ENCODE data around the gene DPP3. TPM values are rescaled to one million over a fixed set of nuclear protein-coding genes. Genes with fewer than 3 reads are reported as not detected.
"Not testable (repeated sequence)": the region's sequence is repeated elsewhere in the genome, so short reads cannot be mapped to it uniquely, and the experiment has no call there.

DPP3 gene
- total RNA-seq, 2 experiments from 2014 or later: 73.3 to 79.1 TPM

GRCh38 chr11:66540598-66540997 lies 60.4 kb downstream of the DPP3 start:
- H3K27me3 Mint-ChIP-seq (ENCODE audit: low read depth); CTCF ChIA-PET; ATAC-seq; H3K27ac Mint-ChIP-seq; H3K9me3 Mint-ChIP-seq (ENCODE audit: insufficient read depth); H3K4me3 Mint-ChIP-seq; POLR2A ChIA-PET; DNase-seq: not testable (repeated sequence)
- Mint-ChIP-seq H3K36me3 (ENCODE audit: low read depth) (peaks cover 36% of the 10 kb centered on the region), H3K4me1 (ENCODE audit: low read depth) (peaks cover 32% of the 10 kb centered on the region)

DNA sequence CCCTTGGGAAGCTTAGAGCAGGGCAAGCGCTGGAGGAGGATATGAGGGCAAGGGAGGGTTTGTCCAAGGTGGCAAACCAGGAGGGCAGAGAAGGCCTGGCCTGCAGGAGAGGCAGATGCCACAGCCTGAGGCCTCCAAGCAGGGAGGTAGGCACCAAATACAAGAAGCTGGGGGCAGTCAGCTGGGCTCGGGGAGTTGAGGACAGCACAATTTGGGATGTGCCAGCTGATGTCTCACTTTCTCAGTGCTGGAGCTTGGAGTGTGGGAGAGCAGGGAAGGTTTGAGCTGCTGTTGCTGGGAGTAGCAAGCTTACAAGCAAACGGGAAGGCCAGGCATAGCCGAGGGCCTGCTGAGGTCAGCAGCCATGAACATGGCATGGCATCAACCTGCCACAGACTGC lies 61.7 kb downstream of the DPP3 start:
- H3K4me3 Mint-ChIP-seq: no peak overlapping the region
- peak overlapping the region; percentile 89 for H3K27ac Mint-ChIP-seq

GRCh38 chr11:66542362-66542761 lies 62.1 kb downstream of the DPP3 start:
- POLR2A ChIA-PET: interaction anchor here (1.2 kb wide), 1 partner anchor 97 kb away, joined by 4 read pairs; no protein-coding TSS in a partner anchor
- Mint-ChIP-seq H3K4me1 (ENCODE audit: low read depth) (peaks cover 38% of the 10 kb centered on the region), H3K27ac (peak overlapping the region; percentile 89), H3K4me3 (peak overlapping the region; percentile 63), H3K9me3 (ENCODE audit: insufficient read depth) (no peaks in the 10 kb centered on the region), H3K36me3 (ENCODE audit: low read depth) (peaks cover 29% of the 10 kb centered on the region), H3K27me3 (ENCODE audit: low read depth) (no peaks in the 10 kb centered on the region)
- CTCF ChIA-PET: interaction anchor here (2.0 kb wide), 1 partner anchor 136 kb away, joined by 13 read pairs; the partner anchor contains the start of gene RBM4B
- DNase-seq: no peak
- no peak for ATAC-seq

More for the DNA sequence above, 61.7 kb downstream of the DPP3 start:
- Mint-ChIP-seq H3K36me3 (ENCODE audit: low read depth) (peaks cover 33% of the 10 kb centered on the region), H3K9me3 (ENCODE audit: insufficient read depth) (no peaks in the 10 kb centered on the region), H3K27me3 (ENCODE audit: low read depth) (no peaks in the 10 kb centered on the region), H3K4me1 (ENCODE audit: low read depth) (peaks cover 38% of the 10 kb centered on the region)
- ChIA-PET POLR2A (interaction anchor here (1.2 kb wide), 1 partner anchor 98 kb away, joined by 4 read pairs; no protein-coding TSS in a partner anchor), CTCF (interaction anchor here (2.0 kb wide), 1 partner anchor 136 kb away, joined by 13 read pairs; the partner anchor contains the start of gene RBM4B)
- DNase-seq (no peak), ATAC-seq (no peak)

DNA sequence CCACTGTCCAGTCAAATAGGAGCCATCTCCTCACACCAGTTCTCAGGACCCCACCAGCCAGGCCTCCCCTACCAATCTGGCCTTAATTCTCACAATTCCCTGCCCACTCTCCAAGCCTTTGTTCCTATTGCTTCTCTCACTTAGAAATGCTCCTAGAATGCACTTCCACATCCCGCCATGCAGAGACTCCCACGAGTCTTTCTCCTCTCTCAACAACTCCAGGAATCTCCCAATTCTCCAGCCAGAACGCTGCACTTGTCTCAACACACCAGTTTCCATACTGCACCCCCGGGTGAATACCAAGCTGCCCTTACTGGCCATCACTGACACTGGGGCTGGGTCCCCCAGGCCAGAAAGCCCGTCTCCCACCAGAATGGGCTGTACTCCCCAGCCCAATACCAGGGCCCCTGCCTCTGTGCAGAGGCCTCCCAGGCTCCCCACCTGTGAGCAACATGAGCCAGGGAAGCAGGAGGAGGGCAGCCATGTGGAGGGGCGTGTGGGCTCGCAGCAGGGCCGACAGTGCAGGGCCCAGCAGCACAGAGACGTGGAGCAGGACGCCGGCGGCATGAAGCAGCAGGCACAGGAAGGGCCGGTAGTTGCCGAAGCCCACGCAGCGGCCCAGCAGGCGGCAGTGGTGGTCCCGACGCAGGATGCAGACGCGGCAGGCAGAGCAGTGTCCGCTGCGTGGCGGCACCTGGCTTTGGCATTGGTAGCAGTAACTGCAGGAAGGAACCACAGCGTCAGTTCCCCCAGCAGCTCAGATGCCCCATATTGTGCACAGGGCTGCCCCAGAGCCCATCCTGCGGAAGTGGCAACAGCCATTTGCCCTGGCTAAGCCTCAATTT lies 63.3 kb downstream of the DPP3 start:
- Mint-ChIP-seq H3K4me3 (peak overlapping the region; percentile 63), H3K27ac (peak overlapping the region; percentile 89), H3K27me3 (ENCODE audit: low read depth) (peaks cover 3% of the 10 kb centered on the region), H3K36me3 (ENCODE audit: low read depth) (peaks cover 25% of the 10 kb centered on the region), H3K4me1 (ENCODE audit: low read depth) (peaks cover 38% of the 10 kb centered on the region), H3K9me3 (ENCODE audit: insufficient read depth) (no peaks in the 10 kb centered on the region)
- ChIA-PET POLR2A (interaction anchor here (1.0 to 1.4 kb wide), 3 partner anchors 73 to 134 kb away, joined by 3 to 4 read pairs (median 4); no protein-coding TSS in a partner anchor), CTCF (interaction anchor here (0.6 to 2.9 kb wide), 7 partner anchors 11 to 135 kb away, joined by 3 to 20 read pairs (median 9); partner anchors contain the start of genes CCDC87, CCS, RBM4 and RBM4B)
- peak; percentile 63 for ATAC-seq
- DNase-seq: peak; percentile 87

GRCh38 chr11:66544952-66545351 lies 64.7 kb downstream of the DPP3 start:
- peaks cover 13% of the 10 kb centered on the region for H3K27me3 Mint-ChIP-seq (ENCODE audit: low read depth)
- CTCF ChIA-PET: interaction anchor here (1.6 to 2.9 kb wide), 4 partner anchors 24 to 133 kb away, joined by 5 to 30 read pairs (median 14); partner anchors contain the start of genes CCDC87, CCS and RBM4B
- not testable (repeated sequence) for ATAC-seq; DNase-seq; H3K9me3 Mint-ChIP-seq (ENCODE audit: insufficient read depth)
- peaks cover 24% of the 10 kb centered on the region for H3K36me3 Mint-ChIP-seq (ENCODE audit: low read depth)
- POLR2A ChIA-PET: interaction anchor here (0.7 to 2.1 kb wide), 5 partner anchors 10 to 297 kb away, joined by 3 to 18 read pairs (median 5); partner anchors contain the start of genes DPP3 and RBM4B
- H3K4me1 Mint-ChIP-seq (ENCODE audit: low read depth): peaks cover 38% of the 10 kb centered on the region
- H3K4me3 Mint-ChIP-seq: peak overlapping the region; percentile 83
- H3K27ac Mint-ChIP-seq: peak overlapping the region; percentile 78

DNA sequence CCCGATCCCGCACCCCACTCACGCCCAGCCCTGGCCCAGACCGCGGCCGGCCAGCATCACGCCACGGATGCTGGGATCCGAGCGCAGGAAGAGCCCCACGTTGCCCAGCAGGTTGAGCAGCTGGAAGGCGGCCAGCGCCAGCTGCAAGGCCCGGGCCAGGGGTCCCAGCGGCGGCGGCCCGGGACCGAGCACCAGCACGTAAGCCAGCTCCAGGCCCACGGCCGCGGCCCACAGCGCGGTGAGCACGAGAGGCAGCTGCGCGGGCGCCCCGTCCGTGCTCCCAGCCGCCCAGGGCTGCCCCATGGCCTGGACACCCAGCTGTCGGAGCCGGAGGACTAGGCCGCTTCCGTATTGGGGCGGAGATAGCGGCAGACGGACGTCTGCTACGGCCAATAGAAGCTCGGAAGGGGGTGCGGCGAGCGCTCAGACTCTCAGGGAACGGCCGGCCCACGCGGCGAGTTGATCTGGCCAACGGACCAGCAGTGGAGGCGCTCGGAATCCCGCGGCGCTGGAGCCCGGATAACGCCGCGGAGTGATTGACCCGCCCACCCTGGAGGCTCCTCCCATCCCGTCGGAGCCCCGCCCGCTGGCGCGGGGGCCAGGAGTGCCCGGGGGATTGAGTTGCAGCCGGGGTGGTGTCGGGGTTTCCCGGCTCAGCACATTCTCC lies 65.6 kb downstream of the DPP3 start, which contains the start of gene ZDHHC24:
Gene ZDHHC24, minus strand, starts transcription at position 348 of the 667 bp plus-strand sequence. Its CDS starts 45 bp downstream, at position 303.
- ChIA-PET POLR2A (interaction anchor here (0.7 to 2.1 kb wide), 8 partner anchors 11 to 296 kb away, joined by 3 to 18 read pairs (median 4); partner anchors contain the start of genes DPP3, RBM14, RBM4 and RBM4B), CTCF (interaction anchor here (1.0 to 2.9 kb wide), 6 partner anchors 23 to 297 kb away, joined by 3 to 30 read pairs (median 6); partner anchors contain the start of genes CCDC87, CCS, RBM4B and RCE1)
- Mint-ChIP-seq H3K27ac (peak within 1 kb of the TSS; percentile 78), H3K9me3 (ENCODE audit: insufficient read depth) (no peaks in the 10 kb centered on the region), H3K4me1 (ENCODE audit: low read depth) (peaks cover 38% of the 10 kb centered on the region), H3K4me3 (peak within 1 kb of the TSS; percentile 83), H3K36me3 (ENCODE audit: low read depth) (peaks cover 22% of the 10 kb centered on the region), H3K27me3 (ENCODE audit: low read depth) (peaks cover 19% of the 10 kb centered on the region)
- peak; percentile 88 for ATAC-seq
- peak; percentile 91 for DNase-seq

GRCh38 chr11:66546368-66546965 lies 66.2 kb downstream of the DPP3 start, which contains the start of gene ACTN3:
Gene ACTN3, plus strand, starts transcription at chr11:66546903. Its CDS starts 35 bp downstream, at chr11:66546938.
- H3K36me3 Mint-ChIP-seq (ENCODE audit: low read depth): peaks cover 19% of the 10 kb centered on the region
- no peaks in the 10 kb centered on the region for H3K9me3 Mint-ChIP-seq (ENCODE audit: insufficient read depth)
- ATAC-seq (no peak), DNase-seq (peak; percentile 26)
- peaks cover 19% of the 10 kb centered on the region for H3K27me3 Mint-ChIP-seq (ENCODE audit: low read depth)
- CTCF ChIA-PET: interaction anchor here (1.0 to 2.9 kb wide), 5 partner anchors 23 to 297 kb away, joined by 3 to 30 read pairs (median 5); partner anchors contain the start of genes CCDC87, CCS, RBM4B and RCE1
- H3K4me1 Mint-ChIP-seq (ENCODE audit: low read depth): peaks cover 38% of the 10 kb centered on the region
- H3K27ac Mint-ChIP-seq: peak within 1 kb of the TSS; percentile 75
- POLR2A ChIA-PET: interaction anchor here (0.6 to 2.1 kb wide), 8 partner anchors 11 to 295 kb away, joined by 3 to 18 read pairs (median 4); partner anchors contain the start of genes DPP3, RBM14, RBM4 and RBM4B
- peak within 1 kb of the TSS; percentile 83 for H3K4me3 Mint-ChIP-seq

DNA sequence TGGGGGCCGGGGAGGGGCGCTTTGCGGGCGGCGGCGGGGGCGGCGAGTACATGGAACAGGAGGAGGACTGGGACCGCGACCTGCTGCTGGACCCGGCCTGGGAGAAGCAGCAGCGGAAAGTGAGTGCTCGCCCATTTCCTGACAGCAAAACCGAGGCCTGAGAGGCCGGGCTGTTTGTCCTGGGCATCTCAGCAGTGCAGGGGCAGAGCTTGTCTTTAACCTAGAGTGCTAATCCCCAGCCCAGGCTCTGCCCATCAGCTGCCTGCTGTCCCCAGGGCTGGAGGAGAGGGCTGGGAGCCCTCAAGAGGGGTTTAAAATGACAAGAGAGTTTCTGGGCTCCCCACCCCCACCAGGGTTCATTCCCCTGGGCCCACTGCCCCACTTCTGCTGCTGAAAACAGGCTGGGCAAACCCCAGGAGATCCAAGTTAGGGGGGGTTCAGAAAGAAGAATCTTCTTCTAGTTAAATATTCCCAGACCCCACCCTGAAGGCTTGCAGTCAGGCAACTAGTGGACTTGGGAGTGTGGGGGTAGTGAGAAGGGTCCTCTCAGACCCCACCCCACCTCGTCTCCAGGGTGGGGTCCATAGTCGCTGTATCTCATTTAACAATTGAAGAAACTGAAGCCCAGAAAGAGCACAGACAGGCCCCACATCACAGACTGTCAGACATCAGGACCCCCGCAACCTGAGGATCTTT lies 66.9 kb downstream of the DPP3 start:
- no peak for ATAC-seq
- Mint-ChIP-seq H3K4me1 (ENCODE audit: low read depth) (peaks cover 33% of the 10 kb centered on the region), H3K9me3 (ENCODE audit: insufficient read depth) (no peaks in the 10 kb centered on the region), H3K36me3 (ENCODE audit: low read depth) (peaks cover 12% of the 10 kb centered on the region), H3K27me3 (ENCODE audit: low read depth) (peaks cover 19% of the 10 kb centered on the region), H3K27ac (no peak overlapping the region), H3K4me3 (peak overlapping the region; percentile 83)
- no peak for DNase-seq
- POLR2A ChIA-PET: interaction anchor here (0.6 to 1.7 kb wide), 3 partner anchors 12 to 295 kb away, joined by 3 to 5 read pairs (median 4); no protein-coding TSS in a partner anchor
- CTCF ChIA-PET: interaction anchor here (1.0 to 2.6 kb wide), 3 partner anchors 131 to 296 kb away, joined by 3 to 30 read pairs (median 3); partner anchors contain the start of genes RBM4B and RCE1

DNA sequence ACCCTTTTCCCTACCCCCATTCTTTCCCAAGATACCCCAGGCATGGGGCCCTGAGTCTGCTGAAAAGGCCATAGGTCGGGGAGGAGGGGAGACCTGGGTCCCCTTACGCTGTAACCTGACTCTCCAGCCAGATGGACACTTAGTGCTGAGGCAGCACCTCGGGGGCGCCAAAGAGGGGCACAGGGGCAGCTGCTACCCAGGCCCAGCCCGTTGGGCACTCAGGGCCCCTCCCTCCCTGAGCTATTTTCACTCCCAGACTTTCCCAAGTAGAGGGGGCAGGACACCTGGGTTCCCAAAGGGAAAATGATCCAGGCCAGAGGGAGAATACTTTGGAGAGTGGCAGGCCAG lies 67.4 kb downstream of the DPP3 start:
- Mint-ChIP-seq H3K36me3 (ENCODE audit: low read depth) (peaks cover 7% of the 10 kb centered on the region), H3K4me3 (peak overlapping the region; percentile 16), H3K27ac (no peak overlapping the region), H3K27me3 (ENCODE audit: low read depth) (peaks cover 19% of the 10 kb centered on the region), H3K9me3 (ENCODE audit: insufficient read depth) (no peaks in the 10 kb centered on the region), H3K4me1 (ENCODE audit: low read depth) (peaks cover 28% of the 10 kb centered on the region)
- POLR2A ChIA-PET: no interaction called here
- DNase-seq (no peak), ATAC-seq (no peak)
- CTCF ChIA-PET: no interaction called here

DNA sequence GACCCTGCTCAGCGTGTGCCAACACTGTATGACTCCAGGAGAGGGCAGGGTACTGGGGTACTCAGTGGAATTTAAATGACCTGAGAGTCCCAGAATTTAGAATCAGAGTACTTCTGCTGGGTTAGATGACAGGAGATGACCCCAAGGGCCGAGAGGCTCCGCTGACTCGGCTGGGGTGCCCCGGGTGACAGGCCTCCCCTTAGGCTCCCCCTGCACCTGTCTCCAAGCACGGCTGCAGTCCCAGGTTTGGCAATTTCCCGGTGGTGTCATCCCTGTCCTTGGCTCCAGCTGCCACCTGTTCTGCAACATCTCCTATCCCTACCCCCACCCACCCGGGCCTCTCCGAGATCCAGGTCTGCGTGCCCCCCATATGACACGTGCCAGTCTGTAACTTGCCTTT lies 67.8 kb downstream of the DPP3 start:
- peaks cover 19% of the 10 kb centered on the region for H3K27me3 Mint-ChIP-seq (ENCODE audit: low read depth)
- H3K9me3 Mint-ChIP-seq (ENCODE audit: insufficient read depth): no peaks in the 10 kb centered on the region
- POLR2A ChIA-PET: no interaction called here
- peaks cover 4% of the 10 kb centered on the region for H3K36me3 Mint-ChIP-seq (ENCODE audit: low read depth)
- CTCF ChIA-PET: no interaction called here
- ATAC-seq: no peak
- DNase-seq: no peak
- peak overlapping the region; percentile 16 for H3K4me3 Mint-ChIP-seq
- H3K27ac Mint-ChIP-seq: no peak overlapping the region
- peaks cover 25% of the 10 kb centered on the region for H3K4me1 Mint-ChIP-seq (ENCODE audit: low read depth)
